Duodenal mucosa (tissue), 2 donors: ENCODE data around the gene CDKL5.
A peak's percentile ranks its signal among the peaks of the same experiment; 100 is the strongest.

Source experiments
- H3K27ac ChIP-seq: one replicate; pipeline ENCODE4 v1.7.0; 2013; ENCODE audit warnings: low read depth, low read length
- H3K27me3 ChIP-seq, 2 donors: one replicate each; pipeline ENCODE4 v1.7.0; 2013; ENCODE audit warnings: low read length in 2 of 2, control low read depth in 1 of 2; ENCODE audit not compliant: insufficient read depth in 2 of 2, control insufficient read depth in 1 of 2
- H3K36me3 ChIP-seq, 2 donors: one replicate each; pipeline ENCODE4 v1.7.0; 2013; ENCODE audit warnings: low read length in 2 of 2, control low read depth in 1 of 2; ENCODE audit not compliant: insufficient read depth in 2 of 2, control insufficient read depth in 1 of 2
- H3K4me1 ChIP-seq, 2 donors: one replicate each; pipeline ENCODE4 v1.7.0; 2013; ENCODE audit warnings: low read length in 2 of 2, control low read depth in 1 of 2; ENCODE audit not compliant: insufficient read depth in 2 of 2, control insufficient read depth in 1 of 2
- H3K4me3 ChIP-seq, 2 donors: one replicate each; pipeline ENCODE4 v1.7.0; 2013; ENCODE audit warnings: low read length in 2 of 2, low read depth in 1 of 2
- H3K9ac ChIP-seq, 2 donors: one replicate each; pipeline ENCODE4 v1.7.0; 2013; ENCODE audit warnings: low read length in 2 of 2, low read depth in 1 of 2
- H3K9me3 ChIP-seq, 2 donors: one replicate each; pipeline ENCODE4 v1.7.0; 2013; ENCODE audit warnings: low read length in 2 of 2, control low read depth in 1 of 2; ENCODE audit not compliant: control insufficient read depth in 1 of 2

Gene CDKL5

DNA sequence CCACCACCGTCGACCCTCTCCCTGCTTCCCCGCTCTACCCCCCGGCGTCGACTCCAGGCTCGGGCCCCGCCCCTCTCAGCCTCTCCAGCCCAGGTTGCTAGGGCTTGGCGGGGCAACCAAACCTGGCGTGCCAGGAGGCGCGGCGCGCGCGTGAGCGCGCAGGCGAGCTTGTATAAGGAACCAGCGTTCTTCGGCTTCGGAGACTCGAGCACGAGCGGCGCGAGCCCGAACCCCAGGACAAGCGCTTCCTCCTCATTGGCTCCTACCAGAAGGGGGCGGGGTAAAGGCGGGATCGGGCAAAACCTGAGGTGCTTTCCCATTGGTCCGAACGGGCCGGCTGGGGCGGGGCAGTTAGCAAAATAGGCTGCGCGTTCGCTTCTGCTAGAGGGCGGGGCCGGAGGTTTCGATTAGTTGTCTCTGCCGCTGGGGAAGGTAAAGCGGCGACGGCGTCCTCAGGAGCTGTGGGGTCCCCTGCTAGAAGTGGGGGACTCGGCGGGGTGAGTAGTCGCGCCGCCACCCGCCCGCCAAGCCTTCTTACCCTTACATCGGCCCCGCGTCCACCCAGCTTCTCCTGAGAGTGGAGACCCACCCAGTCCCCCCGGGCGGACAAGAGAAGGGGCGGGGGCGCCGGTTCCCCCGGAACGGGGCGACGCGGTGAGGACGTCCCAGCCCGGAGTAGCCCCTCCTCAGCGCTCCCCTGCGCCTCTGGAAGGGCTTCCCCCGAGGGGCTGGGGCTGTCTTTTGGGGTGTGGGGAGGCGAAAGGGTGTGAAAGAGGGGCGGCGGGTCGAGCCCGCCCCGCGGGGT is at the start of gene CDKL5:
Gene CDKL5 (plus strand): TSS at position 410 of the 805 bp plus-strand sequence. CDS start 81,489 bp downstream, outside the sequence.
- H3K36me3 ChIP-seq, result no peaks in the 10 kb centered on the region
- no peak within 1 kb of the TSS for H3K27ac ChIP-seq
- peak within 1 kb of the TSS; percentile 75 to 82 for H3K4me3 ChIP-seq
- H3K9me3 ChIP-seq, result no peaks in the 10 kb centered on the region
- peaks cover 0 to 4% of the 10 kb centered on the region in 2 donors for H3K4me1 ChIP-seq
- H3K27me3 ChIP-seq, result no peaks in the 10 kb centered on the region
- peak within 1 kb of the TSS; percentile 51 to 60 for H3K9ac ChIP-seq

- Histone ChIP-seq H3K27me3 (no peaks in the 10 kb centered on the region), H3K27ac (no peak overlapping the region), H3K36me3 (no peaks in the 10 kb centered on the region), H3K9me3 (no peaks in the 10 kb centered on the region), H3K4me1 (no peaks in the 10 kb centered on the region), H3K9ac (no peak overlapping the region), H3K4me3 (no peak overlapping the region)
These were observed 47.6 kb upstream of the CDKL5 start for GRCh38 chrX:18377796-18378195.

DNA sequence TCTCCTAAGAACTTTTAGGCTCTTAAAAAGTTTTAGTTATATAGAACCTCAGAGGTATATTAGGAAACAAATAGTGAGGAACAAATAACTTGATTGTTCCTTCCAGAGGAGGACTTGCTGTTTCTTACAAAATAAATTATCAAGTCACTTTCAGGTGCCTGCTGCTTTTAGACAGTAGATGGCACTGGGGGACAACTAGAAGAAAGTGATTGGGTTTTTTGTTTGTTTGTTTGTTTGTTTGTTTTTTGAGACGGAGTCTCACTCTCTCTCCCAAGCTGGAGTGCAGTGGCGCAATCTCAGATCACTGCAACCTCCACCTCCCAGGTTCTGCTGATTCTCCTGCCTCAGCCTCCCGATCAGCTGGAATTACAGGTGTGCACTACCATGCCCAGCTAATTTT is 35.4 kb upstream of the CDKL5 start:
- no peaks in the 10 kb centered on the region for H3K27me3 ChIP-seq
- H3K36me3 ChIP-seq, result no peaks in the 10 kb centered on the region
- no peak overlapping the region for H3K27ac ChIP-seq
- no peaks in the 10 kb centered on the region for H3K9me3 ChIP-seq
- no peak overlapping the region for H3K4me3 ChIP-seq
- H3K9ac ChIP-seq, result no peak overlapping the region
- no peaks in the 10 kb centered on the region for H3K4me1 ChIP-seq

DNA sequence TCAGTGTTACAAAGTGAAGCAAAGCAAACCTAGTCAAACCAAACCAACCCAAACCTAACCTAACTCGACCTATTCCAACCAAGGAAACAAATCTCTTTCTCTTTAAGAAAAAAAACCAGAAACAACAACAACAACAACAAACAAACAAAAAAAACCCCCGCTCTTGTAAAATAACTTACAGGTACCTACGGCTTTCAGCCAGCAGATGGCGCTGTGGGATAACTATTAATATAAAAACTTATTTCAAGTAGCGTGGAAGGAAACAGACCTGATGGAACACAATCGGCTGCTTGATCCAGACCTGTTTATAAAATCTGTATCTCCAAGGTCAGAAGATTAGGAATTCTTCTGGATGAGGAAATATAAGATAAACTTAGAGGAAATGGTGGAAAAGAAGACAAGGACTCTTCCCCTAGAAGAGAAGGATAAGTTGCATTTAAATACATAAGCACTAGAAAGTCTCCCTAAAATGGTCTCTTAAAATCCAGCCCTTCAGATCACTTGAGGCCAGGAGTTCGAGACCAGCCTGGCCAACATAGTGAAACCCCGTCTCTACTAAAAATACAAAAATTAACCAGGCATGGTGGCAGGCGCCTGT is 34.4 kb upstream of the CDKL5 start:
- no peaks in the 10 kb centered on the region for H3K9me3 ChIP-seq
- H3K27me3 ChIP-seq, result no peaks in the 10 kb centered on the region
- no peak overlapping the region for H3K9ac ChIP-seq
- no peaks in the 10 kb centered on the region for H3K4me1 ChIP-seq
- no peaks in the 10 kb centered on the region for H3K36me3 ChIP-seq
- H3K4me3 ChIP-seq, result no peak overlapping the region
- no peak overlapping the region for H3K27ac ChIP-seq

DNA sequence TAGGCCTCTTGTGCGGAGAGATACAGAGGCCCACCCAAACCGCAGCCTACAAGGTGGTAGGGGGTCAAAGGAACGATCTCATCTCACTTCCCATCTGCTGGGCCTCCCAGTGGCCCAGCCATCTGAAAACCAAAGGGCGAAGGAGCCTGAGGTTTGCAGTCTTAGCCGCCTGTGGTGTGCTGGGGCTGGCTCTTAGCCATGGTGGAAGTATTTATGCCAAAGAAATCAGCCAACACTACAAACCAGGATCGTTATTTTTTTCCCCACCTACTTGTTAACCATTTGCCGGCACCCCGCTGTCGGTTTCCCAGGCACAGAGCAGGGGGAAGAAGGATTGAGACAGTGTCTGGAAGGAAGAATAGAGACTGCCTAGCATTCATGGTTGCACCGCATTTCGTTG is 30.9 kb upstream of the CDKL5 start:
- no peak overlapping the region for H3K9ac ChIP-seq
- H3K9me3 ChIP-seq, result no peaks in the 10 kb centered on the region
- no peaks in the 10 kb centered on the region for H3K36me3 ChIP-seq
- no peaks in the 10 kb centered on the region for H3K27me3 ChIP-seq
- H3K4me1 ChIP-seq, result no peaks in the 10 kb centered on the region
- no peak overlapping the region for H3K4me3 ChIP-seq
- H3K27ac ChIP-seq, result no peak overlapping the region

DNA sequence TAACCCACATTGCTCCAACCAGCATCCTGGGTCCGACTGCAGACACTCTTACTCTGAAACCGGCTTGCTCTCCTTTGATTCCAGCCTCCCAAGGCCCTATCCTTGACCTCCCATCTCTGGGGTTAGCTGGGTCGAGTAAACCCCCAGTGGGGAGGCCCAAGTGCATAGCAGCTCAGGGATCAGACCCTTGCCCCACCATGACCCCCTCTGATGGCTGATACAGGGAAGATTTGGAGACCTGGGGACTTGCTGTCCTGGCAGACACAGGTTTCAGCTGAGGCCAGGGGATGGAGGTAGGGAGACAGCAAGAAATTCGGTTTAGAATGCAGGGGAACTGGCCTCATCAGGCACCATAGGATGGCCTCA is 23.6 kb upstream of the CDKL5 start:
- Histone ChIP-seq H3K4me3 (no peak overlapping the region), H3K36me3 (no peaks in the 10 kb centered on the region), H3K4me1 (no peaks in the 10 kb centered on the region), H3K27me3 (no peaks in the 10 kb centered on the region), H3K9ac (no peak overlapping the region), H3K27ac (no peak overlapping the region), H3K9me3 (no peaks in the 10 kb centered on the region)

GRCh38 chrX:18406531-18407266 is 18.7 kb upstream of the CDKL5 start:
- Histone ChIP-seq H3K9ac (no peak overlapping the region), H3K4me3 (no peak overlapping the region), H3K9me3 (no peaks in the 10 kb centered on the region), H3K4me1 (no peaks in the 10 kb centered on the region), H3K36me3 (no peaks in the 10 kb centered on the region), H3K27me3 (no peaks in the 10 kb centered on the region), H3K27ac (no peak overlapping the region)

DNA sequence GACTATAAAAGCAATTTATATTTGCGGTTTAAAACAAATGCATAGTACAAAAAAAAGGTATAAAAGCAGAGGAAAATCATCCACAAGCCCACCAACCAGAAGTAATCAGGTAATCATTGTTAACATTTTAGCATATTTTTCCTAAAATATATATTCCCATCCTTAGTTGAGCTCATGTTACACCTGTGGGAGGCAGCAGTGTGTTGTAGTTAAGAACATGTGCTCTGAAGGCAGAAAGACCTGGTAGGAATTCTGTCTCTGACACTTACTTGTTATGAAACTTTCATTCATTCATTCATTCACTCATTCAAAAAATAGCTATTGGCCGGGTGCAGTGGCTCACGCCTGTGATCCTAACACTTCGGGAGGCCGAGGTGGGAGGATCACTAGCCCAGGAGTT is 15.4 kb upstream of the CDKL5 start:
- Histone ChIP-seq H3K36me3 (no peaks in the 10 kb centered on the region), H3K27ac (no peak overlapping the region), H3K27me3 (no peaks in the 10 kb centered on the region), H3K4me3 (no peak overlapping the region), H3K4me1 (no peaks in the 10 kb centered on the region), H3K9ac (no peak overlapping the region), H3K9me3 (no peaks in the 10 kb centered on the region)

GRCh38 chrX:18415386-18415785 is 10.0 kb upstream of the CDKL5 start:
- no peaks in the 10 kb centered on the region for H3K4me1 ChIP-seq
- H3K27ac ChIP-seq, result no peak overlapping the region
- no peaks in the 10 kb centered on the region for H3K27me3 ChIP-seq
- no peak overlapping the region for H3K4me3 ChIP-seq
- no peaks in the 10 kb centered on the region for H3K36me3 ChIP-seq
- no peaks in the 10 kb centered on the region for H3K9me3 ChIP-seq
- H3K9ac ChIP-seq, result no peak overlapping the region

- Histone ChIP-seq H3K36me3 (no peaks in the 10 kb centered on the region), H3K4me3 (no peak overlapping the region), H3K9ac (no peak overlapping the region), H3K4me1 (peaks cover 0 to 4% of the 10 kb centered on the region in 2 donors), H3K27me3 (no peaks in the 10 kb centered on the region), H3K27ac (no peak overlapping the region), H3K9me3 (no peaks in the 10 kb centered on the region)
These were observed 3.1 kb upstream of the CDKL5 start for GRCh38 chrX:18422325-18422724.
